OCI-LY1 (cell line): ENCODE measurements around the gene PREX1.

Experiments used
- H2AFZ ChIP-seq: fragments of 200-600 bp; sonication (generic), shearing (Covaris generic); 2 replicates; pipeline ENCODE4 v1.6.0; 2014; ENCODE audit warnings: antibody characterized with exemption, mild to moderate bottlenecking, low read length
- H3F3A ChIP-seq: fragments of 200-600 bp; sonication (generic), shearing (Covaris generic); 2 replicates; pipeline ENCODE4 v1.6.0; 2014; ENCODE audit warnings: mild to moderate bottlenecking, antibody characterized with exemption, low read length, moderate library complexity; ENCODE audit not compliant: insufficient read depth
- H3K27ac ChIP-seq: fragments of 200-600 bp; sonication (generic); 2 replicates; pipeline ENCODE4 v1.5.1; 2014; ENCODE audit warnings: low read length, mixed run types, mild to moderate bottlenecking, low read depth; ENCODE audit not compliant: poor library complexity, severe bottlenecking
- H3K27me3 ChIP-seq: fragments of 200-600 bp; sonication (generic); 2 replicates; pipeline ENCODE4 v1.6.0; 2014; ENCODE audit warnings: antibody characterized with exemption, mild to moderate bottlenecking, low read length, moderate library complexity; ENCODE audit not compliant: insufficient read depth
- H3K36me3 ChIP-seq: fragments of 200-600 bp; sonication (generic); 2 replicates; pipeline ENCODE4 v1.6.1; 2014; ENCODE audit warnings: mild to moderate bottlenecking, antibody characterized with exemption, low read length, moderate library complexity, mixed read lengths; ENCODE audit not compliant: insufficient read depth
- H3K4me1 ChIP-seq: fragments of 200-600 bp; sonication (generic); 2 replicates; pipeline ENCODE4 v1.5.1; 2014; ENCODE audit warnings: mild to moderate bottlenecking, low read length, moderate library complexity; ENCODE audit not compliant: insufficient read depth, severe bottlenecking
- H3K4me2 ChIP-seq: fragments of 200-600 bp; sonication (generic), shearing (Covaris generic); 2 replicates; pipeline ENCODE4 v1.6.1; 2014; ENCODE audit warnings: low read length
- H3K4me3 ChIP-seq: fragments of 200-600 bp; sonication (generic); 2 replicates; pipeline ENCODE4 v1.5.1; 2014; ENCODE audit warnings: low read length, low read depth, mild to moderate bottlenecking, mixed read lengths; ENCODE audit not compliant: poor library complexity, severe bottlenecking
- H3K79me2 ChIP-seq: fragments of 200-600 bp; shearing (Covaris generic); 2 replicates; pipeline ENCODE4 v1.6.1; 2016; ENCODE audit warnings: mixed run types, low read length, mixed read lengths; ENCODE audit not compliant: insufficient read depth
- H3K9ac ChIP-seq: fragments of 200-600 bp; sonication (generic), shearing (Covaris generic); 2 replicates; pipeline ENCODE4 v1.6.1; 2014; ENCODE audit warnings: mild to moderate bottlenecking, low read length, mixed read lengths
- H3K9me2 ChIP-seq: fragments of 200-600 bp; sonication (generic), shearing (Covaris generic); 2 replicates; pipeline ENCODE4 v1.6.1; 2014; ENCODE audit warnings: low read depth, mild to moderate bottlenecking, low read length, mixed read lengths
- H3K9me3 ChIP-seq: fragments of 200-600 bp; shearing (Covaris generic); 2 replicates; pipeline ENCODE4 v1.6.1; 2014; ENCODE audit warnings: low read length, mixed read lengths
- H4K20me1 ChIP-seq: fragments of 200-600 bp; sonication (generic), shearing (Covaris generic); 2 replicates; pipeline ENCODE4 v1.6.0; 2016; ENCODE audit warnings: mild to moderate bottlenecking, low read length; ENCODE audit not compliant: insufficient read depth
- EZH2 ChIP-seq: fragments of 200-600 bp; sonication (generic), shearing (Covaris generic); IDR thresholded peaks from 2 replicates; pipeline ENCODE4 v1.8.0; 2017; ENCODE audit warnings: borderline replicate concordance, mixed run types, mild to moderate bottlenecking, antibody characterized with exemption, low read length, moderate library complexity, mixed read lengths
- TF ChIP-seq, protein P1 (sequence below): fragments of 200-600 bp; sonication (generic), shearing (Covaris generic); IDR thresholded peaks from 2 replicates; pipeline ENCODE4 v1.5.1; 2017; ENCODE audit warnings: mild to moderate bottlenecking, antibody characterized with exemption, low read length, moderate library complexity, mixed read lengths

Gene PREX1

DNA sequence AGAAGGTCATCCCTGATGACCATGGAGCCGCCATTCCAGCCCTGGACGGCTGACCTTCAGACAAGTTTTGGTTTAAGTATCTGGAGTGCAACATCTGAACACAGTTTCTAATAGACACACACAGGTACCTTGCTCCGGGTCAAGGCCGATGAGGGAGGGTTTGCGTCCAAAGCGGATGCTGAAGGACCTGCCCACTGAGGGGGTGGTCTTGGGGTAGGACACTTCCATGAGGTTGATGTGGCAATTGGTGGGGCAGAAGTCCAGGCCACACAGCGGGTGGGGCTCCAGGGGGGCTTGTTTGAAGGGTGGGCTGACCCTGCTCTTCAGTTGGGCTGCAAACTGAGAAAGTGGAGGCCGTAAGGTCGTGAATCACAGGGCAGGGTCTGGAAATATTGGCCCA is 177.9 kb downstream of the PREX1 start:
- H3K9me2 ChIP-seq, result no peaks in the 10 kb centered on the region
- no peak overlapping the region for H3K9ac ChIP-seq
- H3K27ac ChIP-seq, result no peak overlapping the region
- no peaks in the 10 kb centered on the region for H3K4me1 ChIP-seq
- 0 out of 2 replicates have a peak, but pooled peaks cover 6% of the 10 kb centered on the region for H3K27me3 ChIP-seq
- H4K20me1 ChIP-seq, result no peaks in the 10 kb centered on the region
- TF ChIP-seq EZH2, result no peak
- TF ChIP-seq, protein P1, sequence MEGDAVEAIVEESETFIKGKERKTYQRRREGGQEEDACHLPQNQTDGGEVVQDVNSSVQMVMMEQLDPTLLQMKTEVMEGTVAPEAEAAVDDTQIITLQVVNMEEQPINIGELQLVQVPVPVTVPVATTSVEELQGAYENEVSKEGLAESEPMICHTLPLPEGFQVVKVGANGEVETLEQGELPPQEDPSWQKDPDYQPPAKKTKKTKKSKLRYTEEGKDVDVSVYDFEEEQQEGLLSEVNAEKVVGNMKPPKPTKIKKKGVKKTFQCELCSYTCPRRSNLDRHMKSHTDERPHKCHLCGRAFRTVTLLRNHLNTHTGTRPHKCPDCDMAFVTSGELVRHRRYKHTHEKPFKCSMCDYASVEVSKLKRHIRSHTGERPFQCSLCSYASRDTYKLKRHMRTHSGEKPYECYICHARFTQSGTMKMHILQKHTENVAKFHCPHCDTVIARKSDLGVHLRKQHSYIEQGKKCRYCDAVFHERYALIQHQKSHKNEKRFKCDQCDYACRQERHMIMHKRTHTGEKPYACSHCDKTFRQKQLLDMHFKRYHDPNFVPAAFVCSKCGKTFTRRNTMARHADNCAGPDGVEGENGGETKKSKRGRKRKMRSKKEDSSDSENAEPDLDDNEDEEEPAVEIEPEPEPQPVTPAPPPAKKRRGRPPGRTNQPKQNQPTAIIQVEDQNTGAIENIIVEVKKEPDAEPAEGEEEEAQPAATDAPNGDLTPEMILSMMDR, result no peak
- no peaks in the 10 kb centered on the region for H3K79me2 ChIP-seq
- no peaks in the 10 kb centered on the region for H3K9me3 ChIP-seq
- H2AFZ ChIP-seq, result no peak overlapping the region
- no peaks in the 10 kb centered on the region for H3K36me3 ChIP-seq
- H3F3A ChIP-seq, result no peaks in the 10 kb centered on the region
- no peak overlapping the region for H3K4me2 ChIP-seq
- H3K4me3 ChIP-seq, result no peak overlapping the region

- no peak overlapping the region for H3K4me3 ChIP-seq
- no peak overlapping the region for H3K4me2 ChIP-seq
- no peak overlapping the region for H3K9ac ChIP-seq
- H3K9me2 ChIP-seq, result no peaks in the 10 kb centered on the region
- TF ChIP-seq, protein P1, result no peak
- TF ChIP-seq EZH2, result no peak
- H3K27me3 ChIP-seq, result 0 out of 2 replicates have a peak, but pooled peaks cover 2% of the 10 kb centered on the region
- no peaks in the 10 kb centered on the region for H4K20me1 ChIP-seq
- H3K79me2 ChIP-seq, result no peaks in the 10 kb centered on the region
- H3K9me3 ChIP-seq, result no peaks in the 10 kb centered on the region
- no peaks in the 10 kb centered on the region for H3K4me1 ChIP-seq
- no peaks in the 10 kb centered on the region for H3K36me3 ChIP-seq
- H2AFZ ChIP-seq, result no peak overlapping the region
- no peak overlapping the region for H3K27ac ChIP-seq
- no peaks in the 10 kb centered on the region for H3F3A ChIP-seq
Observed at GRCh38 chr20:48649104-48649626, 178.6 kb downstream of the PREX1 start.

DNA sequence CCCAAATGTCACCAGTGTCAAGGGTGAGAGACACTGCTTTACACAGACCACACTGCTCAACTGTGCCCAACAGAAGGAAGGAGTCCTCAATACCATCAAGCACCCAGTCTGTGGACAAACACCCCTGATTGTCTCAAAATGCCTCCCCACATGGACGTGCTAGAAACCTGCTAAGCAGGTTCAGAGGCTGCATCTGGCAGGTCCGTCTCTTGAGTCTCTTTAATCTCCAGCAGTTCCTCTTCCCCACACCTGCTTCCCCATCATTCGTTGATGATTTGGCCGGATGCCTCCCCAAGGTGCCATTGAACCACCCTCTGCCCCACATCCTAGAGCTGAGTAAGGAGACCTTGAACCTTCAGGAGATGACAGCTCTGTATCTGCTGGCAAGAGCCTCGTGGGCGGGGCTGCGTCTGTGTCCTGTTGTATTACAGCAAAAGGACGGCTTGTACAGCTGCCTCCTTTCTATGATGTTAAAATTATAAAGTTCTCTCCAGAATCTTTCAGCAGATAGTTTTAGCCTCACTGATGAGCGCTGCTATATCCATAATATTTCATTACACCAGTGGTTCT is 179.2 kb downstream of the PREX1 start:
- H3K27me3 ChIP-seq, result 0 out of 2 replicates have a peak, but pooled peaks cover 2% of the 10 kb centered on the region
- no peaks in the 10 kb centered on the region for H3K4me1 ChIP-seq
- H3K9ac ChIP-seq, result no peak overlapping the region
- H3K36me3 ChIP-seq, result no peaks in the 10 kb centered on the region
- no peaks in the 10 kb centered on the region for H4K20me1 ChIP-seq
- no peak overlapping the region for H2AFZ ChIP-seq
- no peaks in the 10 kb centered on the region for H3K9me3 ChIP-seq
- no peak overlapping the region for H3K4me3 ChIP-seq
- TF ChIP-seq, protein P1, result no peak
- no peak for TF ChIP-seq EZH2
- H3K27ac ChIP-seq, result no peak overlapping the region
- H3F3A ChIP-seq, result no peaks in the 10 kb centered on the region
- no peaks in the 10 kb centered on the region for H3K79me2 ChIP-seq
- no peaks in the 10 kb centered on the region for H3K9me2 ChIP-seq
- H3K4me2 ChIP-seq, result no peak overlapping the region
